Heart left ventricle (tissue), 16 donors: ENCODE results near the gene LSAMP. TPM values are rescaled to one million over a fixed set of nuclear protein-coding genes. Genes with fewer than 3 reads are reported as not detected.

Experiments
- ATAC-seq, 4 donors: fragments of 200-7000 bp; cut with Tn5 transposase; one replicate each; pipeline ENCODE4 v1.9.1; 2020 to 2022; ENCODE audit warnings: moderate library complexity in 4 of 4, mild to moderate bottlenecking in 3 of 4, moderate number of reproducible peaks in 1 of 4
- DNase-seq, 5 donors: peaks; one replicate each; pipeline ENCODE4 v3.0.0-alpha.2; 2020
- H3K27ac ChIP-seq, 12 donors: fragments of 200-600 bp; sonication (generic) in 4 of 12; one replicate each; pipeline versions ENCODE4 v1.5.0 to v1.8.0; 2016 to 2022; ENCODE audit warnings: mild to moderate bottlenecking in 2 of 12
- H3K27me3 ChIP-seq, 9 donors: fragments of 200-600 bp; sonication (generic) in 2 of 9; one replicate each; pipeline versions ENCODE4 v1.5.1 to v1.8.0; 2016 to 2022; ENCODE audit warnings: mild to moderate bottlenecking in 3 of 9
- H3K36me3 ChIP-seq, 9 donors: fragments of 200-600 bp; sonication (generic) in 2 of 9; one replicate each; pipeline versions ENCODE4 v1.5.0 to v1.8.0; 2018 to 2022; ENCODE audit warnings: mild to moderate bottlenecking in 2 of 9
- H3K4me1 ChIP-seq, 12 donors: fragments of 200-600 bp; sonication (generic) in 4 of 12; one replicate each; pipeline versions ENCODE4 v1.5.0 to v1.8.0; 2016 to 2022; ENCODE audit warnings: mild to moderate bottlenecking in 3 of 12
- H3K4me3 ChIP-seq, 12 donors: fragments of 200-600 bp; sonication (generic) in 4 of 12; one replicate each; pipeline versions ENCODE4 v1.5.0 to v1.8.0; 2017 to 2022; ENCODE audit warnings: mild to moderate bottlenecking in 9 of 12, moderate library complexity in 4 of 12
- H3K9me3 ChIP-seq, 12 donors: fragments of 200-600 bp; sonication (generic) in 4 of 12; one replicate each; pipeline versions ENCODE4 v1.5.0 to v1.8.0; 2016 to 2022; ENCODE audit warnings: mild to moderate bottlenecking in 1 of 12
- POLR2A ChIP-seq, 2 donors: fragments of 450-650 bp; IDR thresholded peaks; one replicate each; pipeline ENCODE4 v1.6.1; 2017; ENCODE audit warnings: antibody characterized with exemption in 2 of 2, mild to moderate bottlenecking in 2 of 2, moderate library complexity in 2 of 2
- WGBS, 4 donors: extraction: QIAGEN DNeasy Blood & Tissue Kit in 2 of 4; methylation state at CpG; one replicate each; pipeline versions ENCODE4 v1.1.5 to v1.1.7; 2013 to 2018; 5-methylcytosine and 5-hydroxymethylcytosine counted together
- intact Hi-C, 10 donors: fragments of 100-400 bp; cut with DNase I; formaldehyde crosslinking; loops; one replicate each; pipeline versions ENCODE4 v1.11.1 to v1.14.2; 2022
- polyA plus RNA-seq, 2 donors: library from polyadenylated mRNA; stranded (reverse); fragments of 200-250 nt; gene quantifications; one replicate each; pipeline ENCODE4 v1.2.3, GENCODE V29; 2013
- total RNA-seq, 9 donors: library from RNA; depleted of rRNA in 2 of 9; stranded (reverse); fragments of >200 nt in 2 of 9; fragmentation: NEBNext Ultra II Directional in 3 of 9; extraction: Animal tissue kit (Norgen Biotek cat#: 25700) in 3 of 9; gene quantifications; one replicate each; pipeline versions ENCODE4 v1.1.0 to v1.2.4, GENCODE V29; 2016 to 2023
- TF ChIP-seq, protein P1 (sequence below), 12 donors: fragments of 200-600 bp; sonication (generic) in 4 of 12; IDR thresholded peaks; one replicate each; pipeline versions ENCODE4 v1.5.0 to v1.8.0; 2018 to 2022; ENCODE audit warnings: antibody characterized with exemption in 12 of 12, mild to moderate bottlenecking in 5 of 12
- donor health status: ischemic (EF 13 %, LVEDD 7.1; RV severe dilation, severe dysfunction).
- donor health status: healthy with polysubstance abuse.
- donor health status: DM: no; HTN: yes; CAD: no.
- donor health status: DM: no; HTN: no; CAD: no.
- donor health status: ischemic (EF 25% LVEDD 6.9; RV normal size, moderate dysfunction).
- donor health status: ischemic (EF 25% LVEDD 5.7; RV mildly dilated, moderate dysfunction).
- donor health status: healthy.
- donor health status: DM: yes; HTN: yes; CAD: no.
- donor health status: ischemic (EF 35%, LVEDD 5.7; RV mildly dilated, moderate dysfunction).
- donor health status: nonischemic (EF 11% LVEDD 7.7; RV severe dilation, severe dysfunction).
- donor health status: DM: yes; HTN: yes; CAD: no.
- donor health status: PGD.
- donor health status: ischemic (EF 29% LVEDD 5.4; RV normal size, mild dysfunction).
- donor health status: nonischemic (EF 23%, LVEDD 6.1; RV moderate dilation, normal function).

Gene LSAMP
- total and polyA plus RNA-seq, 11 donors, result 1.6 to 52.3 (median 7.2) TPM

GRCh38 chr3:116065501-116065900 lies 379.8 kb downstream of the LSAMP start:
- 45 to 66% (median 52%) methylated on average over 1 of the region's 1 CpG for WGBS, 4 donors
- Histone ChIP-seq H3K4me3 (no peak overlapping the region), H3K36me3 (no peaks in the 10 kb centered on the region), H3K9me3 (no peaks in the 10 kb centered on the region), H3K27me3 (no peaks in the 10 kb centered on the region), H3K27ac (no peak overlapping the region), H3K4me1 (no peaks in the 10 kb centered on the region)
- intact Hi-C loops, result no loop called here
- ATAC-seq (no peak), DNase-seq (no peak)
- TF ChIP-seq, protein P1, sequence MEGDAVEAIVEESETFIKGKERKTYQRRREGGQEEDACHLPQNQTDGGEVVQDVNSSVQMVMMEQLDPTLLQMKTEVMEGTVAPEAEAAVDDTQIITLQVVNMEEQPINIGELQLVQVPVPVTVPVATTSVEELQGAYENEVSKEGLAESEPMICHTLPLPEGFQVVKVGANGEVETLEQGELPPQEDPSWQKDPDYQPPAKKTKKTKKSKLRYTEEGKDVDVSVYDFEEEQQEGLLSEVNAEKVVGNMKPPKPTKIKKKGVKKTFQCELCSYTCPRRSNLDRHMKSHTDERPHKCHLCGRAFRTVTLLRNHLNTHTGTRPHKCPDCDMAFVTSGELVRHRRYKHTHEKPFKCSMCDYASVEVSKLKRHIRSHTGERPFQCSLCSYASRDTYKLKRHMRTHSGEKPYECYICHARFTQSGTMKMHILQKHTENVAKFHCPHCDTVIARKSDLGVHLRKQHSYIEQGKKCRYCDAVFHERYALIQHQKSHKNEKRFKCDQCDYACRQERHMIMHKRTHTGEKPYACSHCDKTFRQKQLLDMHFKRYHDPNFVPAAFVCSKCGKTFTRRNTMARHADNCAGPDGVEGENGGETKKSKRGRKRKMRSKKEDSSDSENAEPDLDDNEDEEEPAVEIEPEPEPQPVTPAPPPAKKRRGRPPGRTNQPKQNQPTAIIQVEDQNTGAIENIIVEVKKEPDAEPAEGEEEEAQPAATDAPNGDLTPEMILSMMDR (IDR thresholded peaks at IDR 0.05), result no peak
- TF ChIP-seq POLR2A (IDR thresholded peaks at IDR 0.05), result no peak

- Histone ChIP-seq H3K9me3 (no peaks in the 10 kb centered on the region), H3K27me3 (no peaks in the 10 kb centered on the region), H3K4me1 (no peaks in the 10 kb centered on the region), H3K4me3 (no peak overlapping the region), H3K27ac (no peak overlapping the region), H3K36me3 (no peaks in the 10 kb centered on the region)
- TF ChIP-seq, protein P1 (IDR thresholded peaks at IDR 0.05), result no peak
- no peak for TF ChIP-seq POLR2A (IDR thresholded peaks at IDR 0.05)
- WGBS, 4 donors, result 83 to 93% (median 87%) methylated on average over 1 of the region's 1 CpG
- DNase-seq (no peak), ATAC-seq (no peak)
- intact Hi-C loops, result no loop called here
Observed at GRCh38 chr3:116064646-116065045, 380.6 kb downstream of the LSAMP start.

DNA sequence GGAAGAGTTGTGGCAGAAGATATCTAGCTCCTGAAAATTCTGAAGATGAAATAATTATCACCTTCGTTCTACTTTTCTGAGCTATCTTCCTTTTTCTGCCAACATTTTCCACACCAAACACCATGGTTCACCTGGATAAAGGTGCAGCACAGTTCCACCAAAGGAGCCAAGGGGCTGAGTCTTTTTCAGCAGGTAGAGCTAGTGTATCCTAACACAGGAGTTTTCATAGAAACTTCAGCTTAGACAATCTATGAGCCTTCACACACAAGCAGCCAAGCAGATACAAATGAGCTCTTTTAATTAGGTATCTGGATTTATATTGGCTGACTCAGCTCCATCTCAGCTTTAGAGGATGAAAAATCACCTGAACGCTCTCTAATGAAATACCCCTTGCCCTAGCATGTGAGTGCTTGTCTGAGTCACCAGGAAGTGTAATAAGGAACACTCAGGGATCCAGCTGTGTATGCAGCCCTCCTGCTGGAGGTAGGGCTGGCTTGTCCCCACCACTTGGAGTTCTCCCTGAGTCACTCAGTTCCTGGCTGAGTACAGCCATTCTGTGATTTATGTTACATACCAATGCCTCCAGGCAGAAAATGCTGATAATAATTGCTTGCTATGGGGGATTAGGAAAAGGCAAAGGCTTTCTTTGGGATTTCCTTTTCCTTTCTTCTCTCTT lies 385.7 kb downstream of the LSAMP start:
- no peak overlapping the region for H3K4me3 ChIP-seq
- no peaks in the 10 kb centered on the region for H3K36me3 ChIP-seq
- intact Hi-C loops, result no loop called here
- WGBS, 4 donors, result 68 to 73% (median 72%) methylated on average over 2 of the region's 2 CpGs
- no peaks in the 10 kb centered on the region for H3K27me3 ChIP-seq
- DNase-seq, result no peak
- no peaks in the 10 kb centered on the region for H3K9me3 ChIP-seq
- H3K4me1 ChIP-seq, result no peaks in the 10 kb centered on the region
- no peak overlapping the region for H3K27ac ChIP-seq
- ATAC-seq, result no peak
- TF ChIP-seq, protein P1 (IDR thresholded peaks at IDR 0.05), result no peak
- no peak for TF ChIP-seq POLR2A (IDR thresholded peaks at IDR 0.05)

DNA sequence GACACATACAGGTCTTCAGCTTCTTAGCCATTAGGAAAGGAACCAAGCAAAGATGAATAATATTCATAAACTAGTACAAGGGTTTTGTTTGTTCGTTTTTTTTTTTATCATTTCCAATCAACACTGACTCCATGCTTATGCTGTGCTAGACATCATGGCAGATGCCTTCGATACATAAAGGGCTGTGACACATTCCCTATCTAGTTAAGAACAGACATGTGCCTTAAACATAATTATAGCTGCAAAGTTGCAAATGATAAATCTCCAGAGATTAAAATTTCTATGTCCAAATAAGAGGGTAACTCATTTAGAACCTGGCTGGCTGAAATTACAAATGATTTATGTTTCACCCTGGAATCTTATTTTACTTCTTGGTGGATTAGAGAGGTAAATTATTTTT lies 386.4 kb downstream of the LSAMP start:
- Histone ChIP-seq H3K9me3 (no peaks in the 10 kb centered on the region), H3K27ac (no peak overlapping the region), H3K4me1 (no peaks in the 10 kb centered on the region), H3K4me3 (no peak overlapping the region), H3K36me3 (no peaks in the 10 kb centered on the region), H3K27me3 (no peaks in the 10 kb centered on the region)
- TF ChIP-seq, protein P1 (IDR thresholded peaks at IDR 0.05), result no peak
- no peak for TF ChIP-seq POLR2A (IDR thresholded peaks at IDR 0.05)
- WGBS, 4 donors, result 67 to 86% (median 78%) methylated on average over 2 of the region's 2 CpGs
- DNase-seq (no peak), ATAC-seq (no peak)
- intact Hi-C loops, result no loop called here
